Psoas muscle (tissue), 8 donors: Measurements from ENCODE around the gene ZNF219. TPM values are rescaled to one million over a fixed set of nuclear protein-coding genes. Genes with fewer than 3 reads are reported as not detected.

Source experiments
- ATAC-seq, 4 donors: fragments of 200-7000 bp; cut with Tn5 transposase; one replicate each; pipeline ENCODE4 v1.9.1; 2020; ENCODE audit warnings: moderate library complexity in 3 of 4, mild to moderate bottlenecking in 2 of 4
- DNase-seq, 2 donors: peaks; one replicate each; pipeline ENCODE4 v3.0.0-alpha.2; 2020
- H3K27ac ChIP-seq: fragments of 200-600 bp; one replicate; pipeline ENCODE4 v1.8.0; 2022
- H3K27me3 ChIP-seq, 3 donors: fragments of 200-600 bp in 1 of 3; one replicate each; pipeline versions ENCODE4 v1.6.1 to v1.8.0; 2013 to 2022; ENCODE audit warnings: low read length in 2 of 3, mild to moderate bottlenecking in 2 of 3, moderate library complexity in 1 of 3; ENCODE audit not compliant: insufficient read depth in 3 of 3
- H3K36me3 ChIP-seq, 2 donors: fragments of 200-600 bp in 1 of 2; one replicate each; pipeline versions ENCODE4 v1.6.1 to v1.8.0; 2013 to 2022; ENCODE audit warnings: low read depth in 1 of 2, mild to moderate bottlenecking in 1 of 2, moderate library complexity in 1 of 2; ENCODE audit not compliant: insufficient read depth in 1 of 2
- H3K4me1 ChIP-seq: fragments of 200-600 bp; one replicate; pipeline ENCODE4 v1.8.0; 2022
- H3K4me3 ChIP-seq: fragments of 200-600 bp; one replicate; pipeline ENCODE4 v1.8.0; 2022; ENCODE audit warnings: mild to moderate bottlenecking
- H3K9me3 ChIP-seq: fragments of 200-600 bp; one replicate; pipeline ENCODE4 v1.8.0; 2022
- WGBS, 3 donors: extraction: QIAGEN DNeasy Blood & Tissue Kit; methylation state at CpG; one replicate each; pipeline versions ENCODE4 v1.1.6 to v1.1.7; 2013; 5-methylcytosine and 5-hydroxymethylcytosine counted together
- intact Hi-C, 2 donors: fragments of 100-400 bp; cut with DNase I; formaldehyde crosslinking; loops; one replicate each; pipeline versions ENCODE4 v1.11.0 to v1.14.2; 2022
- polyA plus RNA-seq, 3 donors: library from polyadenylated mRNA; stranded (reverse); fragments of 200-250 nt; gene quantifications; one replicate each; pipeline ENCODE4 v1.2.3, GENCODE V29; 2013
- total RNA-seq, 4 donors: library from RNA; stranded (reverse); fragmentation: NEBNext Ultra II Directional in 2 of 4; extraction: Animal tissue kit (Norgen Biotek cat#: 25700) in 2 of 4; gene quantifications; one replicate each; pipeline versions ENCODE4 v1.2.1 to v1.2.4, GENCODE V29; 2021 to 2023
- TF ChIP-seq, protein P1 (sequence below): fragments of 200-600 bp; IDR thresholded peaks from one replicate; pipeline ENCODE4 v1.8.0; 2022; ENCODE audit warnings: antibody characterized with exemption
- donor health status: healthy with polysubstance abuse.
- donor health status: DM: no; HTN: no; CAD: no; lungs with moderate emphysema.
- donor health status: Bipolar disorder and iron deficiency.
- donor health status: healthy.
- donor health status: DM: yes; HTN: yes; CAD: no.
- donor health status: DM: no; HTN: no; CAD: no.
- donor health status: DM: no; HTN: no; CAD: no.
- donor health status: DM: yes; HTN: yes; CAD: no.

Gene ZNF219
- total and polyA plus RNA-seq, 7 donors: 13.9 to 38.1 (median 28.5) TPM

DNA sequence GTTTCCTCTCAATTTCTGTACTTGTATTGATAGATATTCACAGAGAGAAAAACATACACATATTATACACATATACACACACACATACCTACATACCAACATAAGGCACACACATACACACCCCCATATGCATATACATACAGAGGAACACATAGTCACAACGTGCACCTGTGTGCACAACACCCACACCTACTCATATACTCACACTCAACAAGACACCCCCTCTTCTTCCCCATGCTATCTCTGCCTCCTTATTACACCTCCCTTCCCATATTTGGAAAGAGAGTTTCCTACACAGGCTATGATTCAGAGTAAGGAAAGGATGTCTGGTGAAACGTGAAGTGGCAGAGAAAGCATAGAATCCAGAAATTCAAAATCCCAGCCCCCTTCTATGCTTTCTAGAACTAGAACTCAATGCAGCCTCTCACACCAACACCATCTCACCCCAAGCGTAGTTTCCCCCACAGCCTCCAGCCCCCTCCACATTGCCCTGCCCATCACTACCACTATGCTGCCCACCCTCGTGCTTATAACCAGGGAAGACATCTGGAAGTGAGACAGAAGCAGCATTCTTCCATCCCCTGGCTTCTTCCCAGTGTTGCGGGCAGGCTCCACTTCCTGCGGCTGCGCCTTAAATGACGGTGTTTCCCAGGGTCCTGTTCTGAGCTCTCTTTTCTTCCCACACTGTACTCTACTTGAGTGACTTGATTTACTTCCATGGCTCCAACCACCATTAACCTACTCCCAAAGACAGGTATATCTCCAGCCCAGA is 38.4 kb downstream of the ZNF219 start:
- WGBS, 3 donors: 65 to 66% (median 65%) methylated on average over 8 of the region's 8 CpGs
- intact Hi-C loops: no loop called here
- ATAC-seq: no peak

DNA sequence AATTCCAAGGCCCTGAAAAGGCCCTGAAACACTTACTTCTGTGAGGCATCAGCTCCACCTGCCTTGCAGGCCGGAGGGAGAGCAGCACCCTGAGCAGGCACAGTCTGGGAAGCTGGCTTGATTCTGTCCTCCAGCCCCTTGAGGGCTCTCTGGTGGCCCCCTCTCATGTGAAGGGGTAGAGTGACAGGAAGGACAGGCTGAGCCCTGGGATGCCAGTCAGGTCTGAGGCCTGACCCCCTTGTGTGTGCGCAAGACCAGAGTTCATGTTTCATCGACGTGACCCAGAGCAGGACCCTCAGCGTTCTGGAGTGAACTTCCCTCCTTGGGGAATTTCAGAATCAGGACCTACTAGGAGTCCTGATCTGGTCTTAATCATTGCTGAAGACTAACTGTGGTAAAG is 39.6 kb downstream of the ZNF219 start:
- H3K4me1 ChIP-seq: no peaks in the 10 kb centered on the region
- intact Hi-C loops: no loop called here
- DNase-seq (no peak), ATAC-seq (no peak)
- H3K4me3 ChIP-seq: no peak overlapping the region
- H3K27me3 ChIP-seq: no peaks in the 10 kb centered on the region
- WGBS, 3 donors: 72 to 81% (median 80%) methylated on average over 5 of the region's 5 CpGs
- H3K36me3 ChIP-seq: no peaks in the 10 kb centered on the region
- H3K9me3 ChIP-seq: no peaks in the 10 kb centered on the region
- TF ChIP-seq, protein P1, sequence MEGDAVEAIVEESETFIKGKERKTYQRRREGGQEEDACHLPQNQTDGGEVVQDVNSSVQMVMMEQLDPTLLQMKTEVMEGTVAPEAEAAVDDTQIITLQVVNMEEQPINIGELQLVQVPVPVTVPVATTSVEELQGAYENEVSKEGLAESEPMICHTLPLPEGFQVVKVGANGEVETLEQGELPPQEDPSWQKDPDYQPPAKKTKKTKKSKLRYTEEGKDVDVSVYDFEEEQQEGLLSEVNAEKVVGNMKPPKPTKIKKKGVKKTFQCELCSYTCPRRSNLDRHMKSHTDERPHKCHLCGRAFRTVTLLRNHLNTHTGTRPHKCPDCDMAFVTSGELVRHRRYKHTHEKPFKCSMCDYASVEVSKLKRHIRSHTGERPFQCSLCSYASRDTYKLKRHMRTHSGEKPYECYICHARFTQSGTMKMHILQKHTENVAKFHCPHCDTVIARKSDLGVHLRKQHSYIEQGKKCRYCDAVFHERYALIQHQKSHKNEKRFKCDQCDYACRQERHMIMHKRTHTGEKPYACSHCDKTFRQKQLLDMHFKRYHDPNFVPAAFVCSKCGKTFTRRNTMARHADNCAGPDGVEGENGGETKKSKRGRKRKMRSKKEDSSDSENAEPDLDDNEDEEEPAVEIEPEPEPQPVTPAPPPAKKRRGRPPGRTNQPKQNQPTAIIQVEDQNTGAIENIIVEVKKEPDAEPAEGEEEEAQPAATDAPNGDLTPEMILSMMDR: no peak
- no peak overlapping the region for H3K27ac ChIP-seq

More for the DNA sequence above, 38.4 kb downstream of the ZNF219 start:
- Histone ChIP-seq H3K4me3 (no peak overlapping the region), H3K4me1 (no peaks in the 10 kb centered on the region), H3K36me3 (no peaks in the 10 kb centered on the region), H3K9me3 (no peaks in the 10 kb centered on the region), H3K27ac (no peak overlapping the region), H3K27me3 (no peaks in the 10 kb centered on the region)
- DNase-seq: no peak
- TF ChIP-seq, protein P1: no peak

DNA sequence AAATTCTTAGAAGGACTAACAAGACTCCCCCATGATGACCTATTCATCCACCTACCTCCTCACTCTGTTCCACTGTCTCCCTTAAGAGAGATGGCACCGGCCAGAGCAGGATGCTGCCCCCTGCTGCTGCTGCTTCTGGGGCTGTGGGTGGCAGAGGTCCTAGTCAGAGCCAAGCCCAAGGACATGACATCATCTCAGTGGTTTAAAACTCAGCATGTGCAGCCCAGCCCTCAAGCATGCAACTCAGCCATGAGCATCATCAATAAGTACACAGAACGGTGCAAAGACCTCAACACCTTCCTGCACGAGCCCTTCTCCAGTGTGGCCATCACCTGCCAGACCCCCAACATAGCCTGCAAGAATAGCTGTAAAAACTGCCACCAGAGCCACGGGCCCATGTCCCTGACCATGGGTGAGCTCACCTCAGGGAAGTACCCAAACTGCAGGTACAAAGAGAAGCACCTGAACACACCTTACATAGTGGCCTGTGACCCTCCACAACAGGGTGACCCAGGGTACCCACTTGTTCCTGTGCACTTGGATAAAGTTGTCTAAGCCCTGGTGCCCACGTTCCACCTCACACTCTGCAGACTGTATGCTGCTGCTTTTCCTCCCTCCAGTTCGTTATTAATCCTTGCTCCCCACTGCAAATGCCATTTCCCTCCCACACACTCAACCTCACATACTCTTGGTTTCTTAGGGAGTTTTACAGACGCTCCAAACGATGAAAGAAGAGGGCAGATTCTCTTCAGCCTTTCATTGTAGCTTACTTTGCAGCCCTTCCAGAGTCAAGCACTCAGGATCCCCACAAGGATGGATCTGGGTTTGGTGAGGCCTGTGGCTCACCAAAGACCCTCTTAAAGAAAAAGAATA is 40.4 kb downstream of the ZNF219 start, which contains the start of gene RNASE8:
TSS of gene RNASE8 (plus strand) at position 20 of the 873 bp plus-strand sequence. CDS start at position 91, 71 bp downstream.
- no peak for DNase-seq
- Histone ChIP-seq H3K36me3 (no peaks in the 10 kb centered on the region), H3K9me3 (no peaks in the 10 kb centered on the region), H3K27me3 (no peaks in the 10 kb centered on the region), H3K4me3 (no peak within 1 kb of the TSS), H3K4me1 (no peaks in the 10 kb centered on the region), H3K27ac (no peak within 1 kb of the TSS)
- WGBS, 3 donors: 73 to 79% (median 74%) methylated on average over 8 of the region's 8 CpGs
- intact Hi-C loops: no loop called here
- no peak for ATAC-seq
- TF ChIP-seq, protein P1: no peak

DNA sequence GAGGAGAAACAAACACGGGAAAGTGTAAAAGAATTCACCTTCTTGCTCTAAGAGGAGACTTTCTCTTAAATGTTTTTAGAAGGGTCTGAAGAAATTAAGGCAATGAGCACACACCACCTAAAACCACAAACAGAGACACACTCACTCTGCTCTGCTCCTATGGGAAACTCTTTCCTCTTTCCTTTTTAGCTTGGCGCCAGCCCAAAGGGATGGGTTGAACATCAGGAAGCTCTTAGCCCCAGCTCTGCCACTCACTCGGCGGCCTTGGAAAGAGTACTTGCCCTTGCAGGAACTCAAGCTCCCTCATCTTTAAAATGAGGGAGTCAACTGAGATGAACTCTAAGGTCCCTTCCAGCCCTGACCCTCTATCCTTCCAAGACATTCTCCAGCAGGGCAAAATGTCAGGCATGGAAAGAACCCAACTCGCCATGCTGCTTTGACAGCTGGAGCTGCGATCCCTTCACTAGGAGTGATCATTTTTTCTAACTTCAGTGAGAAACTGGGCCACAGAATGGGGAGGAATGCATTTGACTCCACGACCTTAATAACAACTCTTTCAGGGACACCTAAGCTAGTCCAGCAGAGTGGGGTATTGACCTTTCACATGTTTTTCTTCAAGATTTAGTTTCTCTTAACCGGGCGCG is 41.8 kb downstream of the ZNF219 start:
- no peak overlapping the region for H3K27ac ChIP-seq
- no peak for ATAC-seq
- H3K4me1 ChIP-seq: no peaks in the 10 kb centered on the region
- no peak overlapping the region for H3K4me3 ChIP-seq
- no peaks in the 10 kb centered on the region for H3K9me3 ChIP-seq
- DNase-seq: no peak
- 65 to 74% (median 71%) methylated on average over 10 of the region's 10 CpGs for WGBS, 3 donors
- no peaks in the 10 kb centered on the region for H3K36me3 ChIP-seq
- intact Hi-C loops: no loop called here
- H3K27me3 ChIP-seq: no peaks in the 10 kb centered on the region
- TF ChIP-seq, protein P1: no peak
